ENCODE data around the gene CCDC188. TPM values are rescaled to one million over a fixed set of nuclear protein-coding genes. Genes with fewer than 3 reads are reported as not detected.

CCDC188 gene
- total RNA-seq, 3 donors from 2014 or later (not counting 1 experiment from before 2014, with no cell fraction given), result 0.64 TPM; not detected in 2

- TF ChIP-seq CTCF (IDR thresholded peaks at IDR 0.05), result no peak
- ATAC-seq (no peak), DNase-seq (peak in 1 of 2 donors; percentile 25)
- H3K9me3 Mint-ChIP-seq, result no peaks in the 10 kb centered on the region
- Histone ChIP-seq H3K27ac (ENCODE audit: low read length) (no peak overlapping the region), H3K4me3 (ENCODE audit: low read length) (no peak overlapping the region), H3K9me3 (ENCODE audit: control insufficient read depth, insufficient read depth, low read length) (no peaks in the 10 kb centered on the region), H3K27me3 (ENCODE audit: control insufficient read depth, insufficient read depth, low read length) (no peaks in the 10 kb centered on the region), H3K4me1 (ENCODE audit: control insufficient read depth, insufficient read depth, low read length) (no peaks in the 10 kb centered on the region), H3K36me3 (ENCODE audit: control insufficient read depth, insufficient read depth, low read length) (no peaks in the 10 kb centered on the region)
- WGBS (ENCODE audit: insufficient coverage), result 64% methylated on average over 12 of the region's 12 CpGs
- intact Hi-C loops (cut with micrococcal nuclease), result no loop called here
- H3K36me3 Mint-ChIP-seq, result no peaks in the 10 kb centered on the region
- no peaks in the 10 kb centered on the region for H3K27me3 Mint-ChIP-seq (ENCODE audit: low read depth in 2 of 2)
- no peaks in the 10 kb centered on the region for H3K4me1 Mint-ChIP-seq
- H3K27ac Mint-ChIP-seq, result no peak overlapping the region
- no peak overlapping the region for H3K4me3 Mint-ChIP-seq
These were observed 24.7 kb upstream of the CCDC188 start for GRCh38 chr22:20175597-20175900.

- intact Hi-C loops (cut with micrococcal nuclease), result no loop called here
- Histone ChIP-seq H3K9me3 (ENCODE audit: control insufficient read depth, insufficient read depth, low read length) (no peaks in the 10 kb centered on the region), H3K4me3 (ENCODE audit: low read length) (no peak overlapping the region), H3K4me1 (ENCODE audit: control insufficient read depth, insufficient read depth, low read length) (no peaks in the 10 kb centered on the region), H3K27ac (ENCODE audit: low read length) (no peak overlapping the region), H3K36me3 (ENCODE audit: control insufficient read depth, insufficient read depth, low read length) (no peaks in the 10 kb centered on the region), H3K27me3 (ENCODE audit: control insufficient read depth, insufficient read depth, low read length) (no peaks in the 10 kb centered on the region)
- ATAC-seq, result no peak
- no peak overlapping the region for H3K4me3 Mint-ChIP-seq
- 85% methylated on average over 17 of the region's 19 CpGs for WGBS (ENCODE audit: insufficient coverage)
- H3K27me3 Mint-ChIP-seq (ENCODE audit: low read depth in 2 of 2), result no peaks in the 10 kb centered on the region
- no peak for DNase-seq
- no peaks in the 10 kb centered on the region for H3K36me3 Mint-ChIP-seq
- H3K27ac Mint-ChIP-seq, result no peak overlapping the region
- no peaks in the 10 kb centered on the region for H3K4me1 Mint-ChIP-seq
- H3K9me3 Mint-ChIP-seq, result no peaks in the 10 kb centered on the region
- TF ChIP-seq CTCF (IDR thresholded peaks at IDR 0.05), result no peak
These were observed 24.1 kb upstream of the CCDC188 start for GRCh38 chr22:20174785-20175596.

GRCh38 chr22:20173772-20174171 lies 22.9 kb upstream of the CCDC188 start:
- no peak for DNase-seq
- no peak overlapping the region for H3K27ac Mint-ChIP-seq
- H3K36me3 Mint-ChIP-seq, result no peaks in the 10 kb centered on the region
- no peak for TF ChIP-seq CTCF (IDR thresholded peaks at IDR 0.05)
- no peak for ATAC-seq
- H3K4me1 ChIP-seq (ENCODE audit: control insufficient read depth, insufficient read depth, low read length), result no peaks in the 10 kb centered on the region
- 97% methylated on average over 10 of the region's 10 CpGs for WGBS (ENCODE audit: insufficient coverage)
- H3K4me3 ChIP-seq (ENCODE audit: low read length), result no peak overlapping the region
- no peaks in the 10 kb centered on the region for H3K9me3 ChIP-seq (ENCODE audit: control insufficient read depth, insufficient read depth, low read length)
- no peaks in the 10 kb centered on the region for H3K9me3 Mint-ChIP-seq
- intact Hi-C loops (cut with micrococcal nuclease), result no loop called here
- H3K27me3 ChIP-seq (ENCODE audit: control insufficient read depth, insufficient read depth, low read length), result no peaks in the 10 kb centered on the region
- H3K27ac ChIP-seq (ENCODE audit: low read length), result no peak overlapping the region
- H3K27me3 Mint-ChIP-seq (ENCODE audit: low read depth in 2 of 2), result no peaks in the 10 kb centered on the region
- no peaks in the 10 kb centered on the region for H3K36me3 ChIP-seq (ENCODE audit: control insufficient read depth, insufficient read depth, low read length)
- H3K4me1 Mint-ChIP-seq, result no peaks in the 10 kb centered on the region
- no peak overlapping the region for H3K4me3 Mint-ChIP-seq

GRCh38 chr22:20173246-20173645 lies 22.4 kb upstream of the CCDC188 start:
- Mint-ChIP-seq H3K36me3 (no peaks in the 10 kb centered on the region), H3K4me1 (no peaks in the 10 kb centered on the region), H3K9me3 (no peaks in the 10 kb centered on the region), H3K4me3 (no peak overlapping the region), H3K27ac (no peak overlapping the region), H3K27me3 (ENCODE audit: low read depth in 2 of 2) (no peaks in the 10 kb centered on the region)
- intact Hi-C loops (cut with micrococcal nuclease), result no loop called here
- H3K9me3 ChIP-seq (ENCODE audit: control insufficient read depth, insufficient read depth, low read length), result no peaks in the 10 kb centered on the region
- no peaks in the 10 kb centered on the region for H3K27me3 ChIP-seq (ENCODE audit: control insufficient read depth, insufficient read depth, low read length)
- ATAC-seq (no peak), DNase-seq (no peak)
- H3K4me3 ChIP-seq (ENCODE audit: low read length), result no peak overlapping the region
- no peaks in the 10 kb centered on the region for H3K36me3 ChIP-seq (ENCODE audit: control insufficient read depth, insufficient read depth, low read length)
- TF ChIP-seq CTCF (IDR thresholded peaks at IDR 0.05), result no peak
- no peaks in the 10 kb centered on the region for H3K4me1 ChIP-seq (ENCODE audit: control insufficient read depth, insufficient read depth, low read length)
- WGBS (ENCODE audit: insufficient coverage), result 97% methylated on average over 11 of the region's 11 CpGs
- H3K27ac ChIP-seq (ENCODE audit: low read length), result no peak overlapping the region

Measured in natural killer cell (primary cell).